Keratinocyte (primary cell): Measurements from ENCODE around the gene ZC3H12D. TPM values are rescaled to one million over a fixed set of nuclear protein-coding genes. Genes with fewer than 3 reads are reported as not detected.

Experiments
- DNase-seq: peaks from one replicate; pipeline ENCODE4 v3.0.0-alpha.2; 2011; ENCODE audit warnings: low read depth, missing footprints, low spot score
- FAIRE-seq: peaks from 2 replicates; lab custom pipeline; 2011; peaks lifted over from hg19 to GRCh38; lab: Jason Lieb, UNC
- H2AFZ ChIP-seq: 2 replicates; pipeline ENCODE4 v1.6.0; 2012; ENCODE audit warnings: low read length, control low read depth, inconsistent platforms; ENCODE audit not compliant: control insufficient read depth
- H3K27ac ChIP-seq: 2 replicates; pipeline ENCODE4 v1.5.1; 2011; ENCODE audit warnings: low read length; ENCODE audit not compliant: control insufficient read depth, insufficient read depth
- H3K27me3 ChIP-seq: 3 replicates; pipeline ENCODE4 v1.6.0; 2011; ENCODE audit warnings: low read length; ENCODE audit not compliant: control insufficient read depth, insufficient read depth; ENCODE audit errors: extremely low read depth
- H3K36me3 ChIP-seq, 2 experiments: 2 replicates in 1 of 2; 3 replicates in 1 of 2; pipeline ENCODE4 v1.5.1; 2011; ENCODE audit warnings: low read length in 2 of 2, mild to moderate bottlenecking in 1 of 2; ENCODE audit not compliant: control insufficient read depth in 2 of 2, insufficient read depth in 2 of 2; ENCODE audit errors: extremely low read depth in 1 of 2
- H3K4me1 ChIP-seq: 3 replicates; pipeline ENCODE4 v1.5.1; 2011; ENCODE audit warnings: low read length; ENCODE audit not compliant: control insufficient read depth, insufficient read depth; ENCODE audit errors: extremely low read depth
- H3K4me2 ChIP-seq: 3 replicates; pipeline ENCODE4 v1.6.0; 2011; ENCODE audit warnings: low read depth, low read length; ENCODE audit not compliant: control insufficient read depth, insufficient read depth; ENCODE audit errors: extremely low read depth
- H3K4me3 ChIP-seq, 3 experiments: fragments of 200-600 bp in 1 of 3; sonication (generic) in 1 of 3; 2 replicates in 2 of 3; 3 replicates in 1 of 3; pipeline ENCODE4 v1.5.1; 2011 to 2016; ENCODE audit warnings: low read length in 3 of 3, mild to moderate bottlenecking in 3 of 3, control low read depth in 2 of 3, inconsistent platforms in 1 of 3, low read depth in 1 of 3, mixed read lengths in 1 of 3, mixed run types in 1 of 3, moderate library complexity in 1 of 3; ENCODE audit not compliant: control insufficient read depth in 2 of 3, insufficient read depth in 2 of 3; ENCODE audit errors: extremely low read depth in 1 of 3
- H3K79me2 ChIP-seq: 2 replicates; pipeline ENCODE4 v1.6.0; 2012; ENCODE audit warnings: low read length; ENCODE audit not compliant: control insufficient read depth, insufficient read depth
- H3K9ac ChIP-seq: 3 replicates; pipeline ENCODE4 v1.6.0; 2011; ENCODE audit warnings: low read length; ENCODE audit not compliant: control insufficient read depth, insufficient read depth; ENCODE audit errors: extremely low read depth
- H3K9me1 ChIP-seq: 3 replicates; pipeline ENCODE4 v1.6.0; 2011; ENCODE audit warnings: low read length; ENCODE audit not compliant: control insufficient read depth, insufficient read depth; ENCODE audit errors: extremely low read depth
- H3K9me3 ChIP-seq: 2 replicates; pipeline ENCODE4 v1.5.1; 2012; ENCODE audit warnings: low read depth, low read length; ENCODE audit not compliant: control insufficient read depth
- H4K20me1 ChIP-seq: 3 replicates; pipeline ENCODE4 v1.6.0; 2011; ENCODE audit warnings: low read length; ENCODE audit not compliant: control insufficient read depth, insufficient read depth; ENCODE audit errors: extremely low read depth
- EZH2 ChIP-seq: IDR thresholded peaks from one replicate; pipeline ENCODE4 v1.6.1; 2012; ENCODE audit warnings: inconsistent platforms, mild to moderate bottlenecking, low read length, moderate library complexity
- dilution Hi-C: fragments of 300-500 bp; cut with MboI; formaldehyde crosslinking; loops from one replicate; pipeline ENCODE4 v1.7.0; 2020; ENCODE audit warnings: low sequenced_read_pairs; ENCODE audit not compliant: extremely low pct_ligation_motif_present
- polyA plus RNA-seq, 5 experiments: library from polyadenylated mRNA; depleted of rRNA in 3 of 5; stranded (reverse) in 3 of 5; stranded (forward) in 1 of 5; unstranded in 1 of 5; fragments of >200 nt; gene quantifications; 1 replicate in 1 of 5; 2 replicates in 3 of 5; 3 replicates in 1 of 5; pipeline versions ENCODE4 v1.2.1 to v1.2.3, GENCODE V29; 2011 to 2012; ENCODE audit warnings: missing spikeins in 2 of 5, low read depth in 1 of 5, low replicate concordance in 1 of 5
- TF ChIP-seq, protein P1 (sequence below), 3 experiments: IDR thresholded peaks in 1 of 3; conservative IDR thresholded peaks in 1 of 3; optimal IDR thresholded peaks in 1 of 3; 2 replicates in 2 of 3; 3 replicates in 1 of 3; pipeline versions ENCODE3 to v1.5.1; 2011; ENCODE audit warnings: low read length in 3 of 3, mild to moderate bottlenecking in 3 of 3, moderate library complexity in 2 of 3, control low read depth in 1 of 3, inconsistent platforms in 1 of 3; ENCODE audit not compliant: insufficient read depth in 2 of 3; ENCODE audit errors: extremely low read depth in 1 of 3

Gene ZC3H12D
- polyA plus RNA-seq, 1 donor (not counting 4 experiments of a cell fraction or from before 2014, with no cell fraction given): 0.04 TPM

DNA sequence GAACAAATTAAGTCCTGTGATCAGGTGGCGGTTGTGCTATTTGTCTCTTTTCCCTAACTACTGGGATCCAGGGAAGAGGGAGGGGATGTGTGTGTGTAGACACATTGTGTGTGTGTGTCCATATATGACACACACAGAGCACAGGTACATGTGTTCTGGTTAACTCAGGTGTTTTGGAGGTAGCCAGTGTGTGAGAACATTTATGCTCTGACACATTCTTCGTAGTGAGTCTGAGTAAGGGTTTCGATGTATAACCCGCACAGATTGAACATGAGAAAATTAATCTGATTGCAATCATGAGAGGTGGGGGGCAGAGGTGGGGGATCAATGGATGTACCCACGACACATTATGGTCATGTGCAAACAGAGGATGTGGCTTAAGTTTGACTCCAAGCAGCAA is 12.6 kb downstream of the ZC3H12D start:
- DNase-seq (no peak), FAIRE-seq (no peak)
- no peak overlapping the region for H3K9ac ChIP-seq
- no peaks in the 10 kb centered on the region for H3K36me3 ChIP-seq
- no peaks in the 10 kb centered on the region for H3K79me2 ChIP-seq
- H3K9me3 ChIP-seq: no peaks in the 10 kb centered on the region
- no peak overlapping the region for H3K4me3 ChIP-seq
- peaks cover 20% of the 10 kb centered on the region for H3K27me3 ChIP-seq
- H3K27ac ChIP-seq: no peak overlapping the region
- no peak overlapping the region for H2AFZ ChIP-seq
- TF ChIP-seq EZH2: no peak
- TF ChIP-seq, protein P1, sequence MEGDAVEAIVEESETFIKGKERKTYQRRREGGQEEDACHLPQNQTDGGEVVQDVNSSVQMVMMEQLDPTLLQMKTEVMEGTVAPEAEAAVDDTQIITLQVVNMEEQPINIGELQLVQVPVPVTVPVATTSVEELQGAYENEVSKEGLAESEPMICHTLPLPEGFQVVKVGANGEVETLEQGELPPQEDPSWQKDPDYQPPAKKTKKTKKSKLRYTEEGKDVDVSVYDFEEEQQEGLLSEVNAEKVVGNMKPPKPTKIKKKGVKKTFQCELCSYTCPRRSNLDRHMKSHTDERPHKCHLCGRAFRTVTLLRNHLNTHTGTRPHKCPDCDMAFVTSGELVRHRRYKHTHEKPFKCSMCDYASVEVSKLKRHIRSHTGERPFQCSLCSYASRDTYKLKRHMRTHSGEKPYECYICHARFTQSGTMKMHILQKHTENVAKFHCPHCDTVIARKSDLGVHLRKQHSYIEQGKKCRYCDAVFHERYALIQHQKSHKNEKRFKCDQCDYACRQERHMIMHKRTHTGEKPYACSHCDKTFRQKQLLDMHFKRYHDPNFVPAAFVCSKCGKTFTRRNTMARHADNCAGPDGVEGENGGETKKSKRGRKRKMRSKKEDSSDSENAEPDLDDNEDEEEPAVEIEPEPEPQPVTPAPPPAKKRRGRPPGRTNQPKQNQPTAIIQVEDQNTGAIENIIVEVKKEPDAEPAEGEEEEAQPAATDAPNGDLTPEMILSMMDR (optimal IDR thresholded peaks at IDR 0.05 in 1 of 3, IDR thresholded peaks at IDR 0.05 in 1 of 3, conservative IDR thresholded peaks at IDR 0.05 in 1 of 3; ENCODE audit: extremely low read depth in 1 of 3, insufficient read depth in 2 of 3, low read length in 3 of 3): no peak
- H4K20me1 ChIP-seq: no peaks in the 10 kb centered on the region
- peaks cover 10% of the 10 kb centered on the region for H3K4me1 ChIP-seq
- dilution Hi-C loops: no loop called here
- H3K9me1 ChIP-seq: no peaks in the 10 kb centered on the region
- no peak overlapping the region for H3K4me2 ChIP-seq

DNA sequence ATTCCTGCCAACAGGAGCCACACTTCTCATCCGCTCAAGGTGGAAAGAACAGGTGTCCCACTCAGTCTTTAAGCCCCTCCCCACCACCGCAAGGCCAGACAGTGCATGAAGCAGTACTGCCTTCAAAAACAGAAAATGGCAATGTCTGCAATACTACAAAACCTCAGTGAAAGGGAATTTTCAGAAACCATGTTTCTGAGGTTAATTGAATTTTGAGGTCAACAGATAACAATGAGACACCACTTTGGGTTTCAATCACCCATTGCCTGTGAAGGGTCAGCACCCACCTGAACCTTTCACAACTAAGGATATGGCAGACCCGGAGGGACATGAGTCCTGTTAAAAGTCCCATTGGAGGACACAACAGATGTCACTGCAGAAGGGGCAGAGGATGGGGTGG is 13.0 kb downstream of the ZC3H12D start:
- TF ChIP-seq, protein P1 (optimal IDR thresholded peaks at IDR 0.05 in 1 of 3, IDR thresholded peaks at IDR 0.05 in 1 of 3, conservative IDR thresholded peaks at IDR 0.05 in 1 of 3; ENCODE audit: extremely low read depth in 1 of 3, insufficient read depth in 2 of 3, low read length in 3 of 3): no peak
- no peak for TF ChIP-seq EZH2
- no peak overlapping the region for H3K4me3 ChIP-seq
- no peak overlapping the region for H3K9ac ChIP-seq
- FAIRE-seq (no peak), DNase-seq (no peak)
- H3K4me1 ChIP-seq: peaks cover 10% of the 10 kb centered on the region
- no peaks in the 10 kb centered on the region for H4K20me1 ChIP-seq
- H3K9me3 ChIP-seq: no peaks in the 10 kb centered on the region
- H3K79me2 ChIP-seq: no peaks in the 10 kb centered on the region
- H3K9me1 ChIP-seq: no peaks in the 10 kb centered on the region
- no peak overlapping the region for H3K4me2 ChIP-seq
- H3K27ac ChIP-seq: no peak overlapping the region
- dilution Hi-C loops: no loop called here
- peaks cover 20% of the 10 kb centered on the region for H3K27me3 ChIP-seq
- H2AFZ ChIP-seq: no peak overlapping the region
- no peaks in the 10 kb centered on the region for H3K36me3 ChIP-seq
